Measurements from ENCODE around the gene AIRE.

Gene AIRE

GRCh38 chr21:44261675-44262295 lies 23.9 kb upstream of the AIRE start, which contains the start of gene DNMT3L:
Gene DNMT3L (minus strand): TSS chr21:44261897. CDS start chr21:44261259, 638 bp downstream.
- Histone ChIP-seq H3K4me3 (ENCODE audit: low read depth in 1 of 2, low read length in 1 of 2) (no peak within 1 kb of the TSS), H3K9me3 (no peaks in the 10 kb centered on the region), H3K27ac (no peak within 1 kb of the TSS), H3K27me3 (no peaks in the 10 kb centered on the region), H3K36me3 (no peaks in the 10 kb centered on the region), H3K4me1 (ENCODE audit: control insufficient read depth in 1 of 2, insufficient read depth in 1 of 2, low read depth in 1 of 2, low read length in 1 of 2) (no peaks in the 10 kb centered on the region)
- TF ChIP-seq, protein P1, sequence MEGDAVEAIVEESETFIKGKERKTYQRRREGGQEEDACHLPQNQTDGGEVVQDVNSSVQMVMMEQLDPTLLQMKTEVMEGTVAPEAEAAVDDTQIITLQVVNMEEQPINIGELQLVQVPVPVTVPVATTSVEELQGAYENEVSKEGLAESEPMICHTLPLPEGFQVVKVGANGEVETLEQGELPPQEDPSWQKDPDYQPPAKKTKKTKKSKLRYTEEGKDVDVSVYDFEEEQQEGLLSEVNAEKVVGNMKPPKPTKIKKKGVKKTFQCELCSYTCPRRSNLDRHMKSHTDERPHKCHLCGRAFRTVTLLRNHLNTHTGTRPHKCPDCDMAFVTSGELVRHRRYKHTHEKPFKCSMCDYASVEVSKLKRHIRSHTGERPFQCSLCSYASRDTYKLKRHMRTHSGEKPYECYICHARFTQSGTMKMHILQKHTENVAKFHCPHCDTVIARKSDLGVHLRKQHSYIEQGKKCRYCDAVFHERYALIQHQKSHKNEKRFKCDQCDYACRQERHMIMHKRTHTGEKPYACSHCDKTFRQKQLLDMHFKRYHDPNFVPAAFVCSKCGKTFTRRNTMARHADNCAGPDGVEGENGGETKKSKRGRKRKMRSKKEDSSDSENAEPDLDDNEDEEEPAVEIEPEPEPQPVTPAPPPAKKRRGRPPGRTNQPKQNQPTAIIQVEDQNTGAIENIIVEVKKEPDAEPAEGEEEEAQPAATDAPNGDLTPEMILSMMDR (IDR thresholded peaks at IDR 0.05), result no peak

GRCh38 chr21:44262338-44263056 lies 23.2 kb upstream of the AIRE start:
- TF ChIP-seq, protein P1 (IDR thresholded peaks at IDR 0.05), result no peak
- Histone ChIP-seq H3K27ac (no peak overlapping the region), H3K9me3 (no peaks in the 10 kb centered on the region), H3K4me3 (ENCODE audit: low read depth in 1 of 2, low read length in 1 of 2) (no peak overlapping the region), H3K27me3 (no peaks in the 10 kb centered on the region), H3K4me1 (ENCODE audit: control insufficient read depth in 1 of 2, insufficient read depth in 1 of 2, low read depth in 1 of 2, low read length in 1 of 2) (no peaks in the 10 kb centered on the region), H3K36me3 (no peaks in the 10 kb centered on the region)

- TF ChIP-seq, protein P1 (IDR thresholded peaks at IDR 0.05), result no peak
- no peaks in the 10 kb centered on the region for H3K27me3 ChIP-seq
- H3K9me3 ChIP-seq, result no peaks in the 10 kb centered on the region
- no peak overlapping the region for H3K27ac ChIP-seq
- no peak overlapping the region for H3K4me3 ChIP-seq (ENCODE audit: low read depth in 1 of 2, low read length in 1 of 2)
- no peaks in the 10 kb centered on the region for H3K36me3 ChIP-seq
- no peaks in the 10 kb centered on the region for H3K4me1 ChIP-seq (ENCODE audit: control insufficient read depth in 1 of 2, insufficient read depth in 1 of 2, low read depth in 1 of 2, low read length in 1 of 2)
Measured at GRCh38 chr21:44263221-44263760, 22.4 kb upstream of the AIRE start.

GRCh38 chr21:44263768-44264167 lies 21.9 kb upstream of the AIRE start:
- no peaks in the 10 kb centered on the region for H3K9me3 ChIP-seq
- TF ChIP-seq, protein P1 (IDR thresholded peaks at IDR 0.05), result no peak
- no peaks in the 10 kb centered on the region for H3K36me3 ChIP-seq
- no peaks in the 10 kb centered on the region for H3K27me3 ChIP-seq
- H3K27ac ChIP-seq, result no peak overlapping the region
- no peaks in the 10 kb centered on the region for H3K4me1 ChIP-seq (ENCODE audit: control insufficient read depth in 1 of 2, insufficient read depth in 1 of 2, low read depth in 1 of 2, low read length in 1 of 2)
- no peak overlapping the region for H3K4me3 ChIP-seq (ENCODE audit: low read depth in 1 of 2, low read length in 1 of 2)

DNA sequence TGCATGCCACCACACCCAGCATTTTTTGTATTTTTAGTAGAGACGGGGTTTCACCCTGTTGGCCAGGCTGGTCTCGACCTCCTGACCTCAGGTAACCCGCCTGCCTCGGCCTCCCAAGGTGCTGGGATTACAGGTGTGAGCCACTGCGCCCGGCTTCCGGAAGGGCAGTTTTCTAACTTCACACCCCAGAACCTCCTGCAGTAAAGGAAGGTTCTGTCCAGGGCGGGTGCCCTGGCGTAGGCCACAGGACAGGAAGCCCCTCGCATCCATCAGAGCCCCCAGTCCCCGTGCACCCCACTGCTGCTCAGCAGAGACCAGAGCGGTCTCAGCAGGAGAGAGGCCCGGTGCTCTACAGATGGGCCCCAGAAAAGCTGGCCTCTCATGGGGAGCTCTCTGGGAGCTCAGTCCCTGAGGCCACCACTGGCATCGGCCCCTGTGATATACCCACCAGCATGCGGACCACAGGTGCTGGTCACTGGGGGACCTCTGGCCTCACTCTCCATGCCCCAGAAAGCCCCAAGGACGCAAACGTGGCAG lies 19.9 kb upstream of the AIRE start:
- TF ChIP-seq, protein P1 (IDR thresholded peaks at IDR 0.05), result no peak
- Histone ChIP-seq H3K9me3 (no peaks in the 10 kb centered on the region), H3K4me3 (ENCODE audit: low read depth in 1 of 2, low read length in 1 of 2) (no peak overlapping the region), H3K36me3 (no peaks in the 10 kb centered on the region), H3K27ac (no peak overlapping the region), H3K4me1 (ENCODE audit: control insufficient read depth in 1 of 2, insufficient read depth in 1 of 2, low read depth in 1 of 2, low read length in 1 of 2) (no peaks in the 10 kb centered on the region), H3K27me3 (no peaks in the 10 kb centered on the region)
